Liver (tissue), 9 donors: ENCODE data around the gene KIF26B. TPM values are rescaled to one million over a fixed set of nuclear protein-coding genes. Genes with fewer than 3 reads are reported as not detected.

Experiments used
- DNase-seq: peaks from one replicate; pipeline ENCODE4 v3.0.0-alpha.2; 2017; ENCODE audit warnings: low spot score
- H3K27ac ChIP-seq, 2 donors: one replicate each; pipeline ENCODE4 v1.7.0; 2013; ENCODE audit warnings: inconsistent platforms in 2 of 2, low read length in 2 of 2, control low read depth in 1 of 2, low read depth in 1 of 2, mild to moderate bottlenecking in 1 of 2
- H3K27me3 ChIP-seq, 4 donors: one replicate each; pipeline versions ENCODE4 v1.6.1 to v1.7.0; 2013; ENCODE audit warnings: low read length in 3 of 4, inconsistent platforms in 1 of 4, mild to moderate bottlenecking in 1 of 4, moderate library complexity in 1 of 4; ENCODE audit not compliant: control insufficient read depth in 4 of 4, insufficient read depth in 4 of 4
- H3K36me3 ChIP-seq, 4 donors: one replicate each; pipeline versions ENCODE4 v1.6.1 to v1.7.0; 2013; ENCODE audit warnings: low read length in 3 of 4, mild to moderate bottlenecking in 3 of 4, low read depth in 1 of 4, moderate library complexity in 1 of 4; ENCODE audit not compliant: control insufficient read depth in 4 of 4, insufficient read depth in 3 of 4
- H3K4me1 ChIP-seq, 4 donors: one replicate each; pipeline versions ENCODE4 v1.6.1 to v1.7.0; 2013; ENCODE audit warnings: low read length in 3 of 4, mild to moderate bottlenecking in 3 of 4, moderate library complexity in 1 of 4; ENCODE audit not compliant: control insufficient read depth in 4 of 4, insufficient read depth in 4 of 4
- H3K4me3 ChIP-seq, 3 donors: one replicate each; pipeline versions ENCODE4 v1.6.1 to v1.7.0; 2013; ENCODE audit warnings: low read length in 3 of 3, control low read depth in 1 of 3, low read depth in 1 of 3, mild to moderate bottlenecking in 1 of 3
- H3K9ac ChIP-seq, 2 donors: one replicate each; pipeline ENCODE4 v1.7.0; 2013; ENCODE audit warnings: low read length in 2 of 2, mild to moderate bottlenecking in 2 of 2, moderate library complexity in 2 of 2, control low read depth in 1 of 2, low read depth in 1 of 2
- H3K9me3 ChIP-seq, 4 donors: one replicate each; pipeline versions ENCODE4 v1.6.1 to v1.7.0; 2013; ENCODE audit warnings: low read length in 3 of 4; ENCODE audit not compliant: control insufficient read depth in 4 of 4
- FOXA1 ChIP-seq: IDR thresholded peaks from 2 replicates; pipeline ENCODE4 v1.6.1; 2016; ENCODE audit warnings: antibody characterized with exemption
- FOXA2 ChIP-seq: IDR thresholded peaks from 2 replicates; pipeline ENCODE4 v1.6.1; 2016; ENCODE audit warnings: antibody characterized with exemption
- GABPA ChIP-seq, 2 donors: IDR thresholded peaks in 1 of 2; conservative IDR thresholded peaks in 1 of 2; 2 replicates each; pipeline ENCODE4 v1.6.1; 2016; ENCODE audit warnings: antibody characterized with exemption in 2 of 2, mild to moderate bottlenecking in 1 of 2, moderate library complexity in 1 of 2
- HNF4A ChIP-seq, 2 donors: conservative IDR thresholded peaks; 2 replicates each; pipeline ENCODE4 v1.6.1; 2016; ENCODE audit warnings: antibody characterized with exemption in 2 of 2, mild to moderate bottlenecking in 2 of 2
- HNF4G ChIP-seq: IDR thresholded peaks from 2 replicates; pipeline ENCODE4 v1.6.1; 2016; ENCODE audit warnings: antibody characterized with exemption
- JUND ChIP-seq, 2 donors: IDR thresholded peaks; 2 replicates each; pipeline ENCODE4 v1.6.1; 2016; ENCODE audit warnings: antibody characterized with exemption in 2 of 2
- NR2F2 ChIP-seq: IDR thresholded peaks from 2 replicates; pipeline ENCODE4 v1.6.1; 2016; ENCODE audit warnings: antibody characterized with exemption
- RAD21 ChIP-seq, 2 donors: IDR thresholded peaks; 2 replicates each; pipeline ENCODE4 v1.6.1; 2016; ENCODE audit warnings: antibody characterized with exemption in 2 of 2, mild to moderate bottlenecking in 2 of 2
- RXRA ChIP-seq, 2 donors: IDR thresholded peaks; 2 replicates each; pipeline ENCODE4 v1.6.1; 2017 to 2018; ENCODE audit warnings: antibody characterized with exemption in 2 of 2, mild to moderate bottlenecking in 1 of 2
- SP1 ChIP-seq: IDR thresholded peaks from 2 replicates; pipeline ENCODE4 v1.6.1; 2018; ENCODE audit warnings: antibody characterized with exemption, mild to moderate bottlenecking
- TAF1 ChIP-seq: conservative IDR thresholded peaks from 2 replicates; pipeline ENCODE4 v1.6.1; 2016; ENCODE audit warnings: antibody characterized with exemption, mild to moderate bottlenecking
- YY1 ChIP-seq: IDR thresholded peaks from 2 replicates; pipeline ENCODE4 v1.6.1; 2016; ENCODE audit warnings: antibody characterized with exemption, mild to moderate bottlenecking
- WGBS: extraction: QIAGEN DNeasy Blood & Tissue Kit; methylation state at CpG from one replicate; pipeline ENCODE4 v1.1.7; 2013; 5-methylcytosine and 5-hydroxymethylcytosine counted together
- polyA plus RNA-seq, 2 donors: library from polyadenylated mRNA; stranded (reverse) in 1 of 2; unstranded in 1 of 2; fragments of 200-250 nt in 1 of 2; fragments of >200 nt in 1 of 2; fragmentation: Nextera tagmentation in 1 of 2; extraction: Ambion mirVana in 1 of 2; gene quantifications; one replicate each; pipeline versions ENCODE4 v1.2.1 to v1.2.3, GENCODE V29; 2013 to 2015
- total RNA-seq, 2 donors: library from RNA; depleted of rRNA; stranded (reverse); fragments of >200 nt; gene quantifications; one replicate each; pipeline ENCODE4 v1.2.3, GENCODE V29; 2014
- TF ChIP-seq, protein P1 (sequence below): IDR thresholded peaks from 2 replicates; pipeline ENCODE4 v1.6.1; 2016; ENCODE audit warnings: antibody characterized with exemption, mild to moderate bottlenecking
- TF ChIP-seq, protein P2 (sequence below): IDR thresholded peaks from 2 replicates; pipeline ENCODE4 v1.6.1; 2016; ENCODE audit warnings: antibody characterized with exemption
- TF ChIP-seq, protein P3 (sequence below): IDR thresholded peaks from 2 replicates; pipeline ENCODE4 v1.6.1; 2016; ENCODE audit warnings: antibody characterized with exemption
- TF ChIP-seq, protein P4 (sequence below): IDR thresholded peaks from 2 replicates; pipeline ENCODE4 v1.6.1; 2016; ENCODE audit warnings: antibody characterized with exemption
- TF ChIP-seq, protein P5 (sequence below): fragments of 150-350 bp; IDR thresholded peaks from 2 replicates; pipeline ENCODE4 v1.5.1; 2017; ENCODE audit warnings: improper control_type of control experiment, low read depth, low read length; ENCODE audit not compliant: missing input control
- donor health status: healthy.
- donor health status: healthy.
- donor health status: healthy.
- donor health status: healthy.
- donor health status: healthy.

The KIF26B gene
- total RNA-seq, result 1 to 10 TPM in 1 of 2 donors, under 1 TPM in 1; 0.50 to 1.7 TPM
- under 1 TPM; 0.10 to 0.17 TPM for polyA plus RNA-seq

DNA sequence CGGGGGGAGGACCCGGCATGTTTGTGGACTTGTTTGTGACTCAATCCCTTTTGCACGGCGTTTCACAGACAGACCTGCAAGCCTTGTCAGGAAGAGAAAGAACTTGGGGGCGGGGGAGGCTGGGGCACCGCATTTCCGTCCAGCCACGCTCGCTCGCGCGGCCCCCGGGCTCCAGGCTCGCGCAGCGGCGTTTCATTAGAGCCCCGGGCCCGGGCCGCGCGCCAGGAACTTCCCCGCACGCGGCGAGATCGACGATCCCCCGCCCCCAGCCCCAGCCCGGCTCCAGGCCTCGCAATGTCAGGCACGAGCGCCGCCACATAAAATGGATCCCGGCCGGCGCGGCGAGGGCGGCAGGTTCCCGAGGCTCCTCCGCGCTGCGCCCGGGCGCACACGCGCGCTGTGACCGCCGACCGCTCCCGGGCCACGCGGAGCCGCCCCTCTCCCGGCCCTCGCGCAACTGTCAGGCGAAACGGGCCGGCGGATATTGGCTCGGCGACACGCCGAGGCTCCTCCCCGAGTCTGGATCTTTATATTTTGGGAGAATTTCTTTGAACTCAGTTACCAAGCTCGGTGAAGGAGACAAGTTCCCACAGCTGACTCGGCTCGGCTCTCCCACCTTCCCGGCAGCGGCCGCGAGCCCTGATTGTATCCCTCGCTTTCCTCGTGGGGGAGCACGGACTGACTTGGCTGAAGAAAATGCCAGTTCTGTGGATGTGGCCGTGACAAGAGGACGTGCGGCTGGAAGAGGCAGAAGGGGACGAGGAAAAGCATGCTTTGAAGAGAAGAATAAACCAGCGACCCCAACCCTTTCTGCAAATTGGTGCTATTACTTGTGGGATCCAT lies at the start of gene KIF26B:
TSS of gene KIF26B (plus strand) at position 557 of the 843 bp plus-strand sequence. CDS start 440 bp downstream, outside the sequence.
- peaks cover 0 to 7% (median 0%) of the 10 kb centered on the region in 4 donors for H3K27me3 ChIP-seq
- H3K27ac ChIP-seq, result no peak within 1 kb of the TSS
- H3K9me3 ChIP-seq, result peaks cover 0 to 3% (median 0%) of the 10 kb centered on the region in 4 donors
- peak within 1 kb of the TSS; percentile 53 to 72 (median 70) for H3K4me3 ChIP-seq
- TF ChIP-seq, protein P1, sequence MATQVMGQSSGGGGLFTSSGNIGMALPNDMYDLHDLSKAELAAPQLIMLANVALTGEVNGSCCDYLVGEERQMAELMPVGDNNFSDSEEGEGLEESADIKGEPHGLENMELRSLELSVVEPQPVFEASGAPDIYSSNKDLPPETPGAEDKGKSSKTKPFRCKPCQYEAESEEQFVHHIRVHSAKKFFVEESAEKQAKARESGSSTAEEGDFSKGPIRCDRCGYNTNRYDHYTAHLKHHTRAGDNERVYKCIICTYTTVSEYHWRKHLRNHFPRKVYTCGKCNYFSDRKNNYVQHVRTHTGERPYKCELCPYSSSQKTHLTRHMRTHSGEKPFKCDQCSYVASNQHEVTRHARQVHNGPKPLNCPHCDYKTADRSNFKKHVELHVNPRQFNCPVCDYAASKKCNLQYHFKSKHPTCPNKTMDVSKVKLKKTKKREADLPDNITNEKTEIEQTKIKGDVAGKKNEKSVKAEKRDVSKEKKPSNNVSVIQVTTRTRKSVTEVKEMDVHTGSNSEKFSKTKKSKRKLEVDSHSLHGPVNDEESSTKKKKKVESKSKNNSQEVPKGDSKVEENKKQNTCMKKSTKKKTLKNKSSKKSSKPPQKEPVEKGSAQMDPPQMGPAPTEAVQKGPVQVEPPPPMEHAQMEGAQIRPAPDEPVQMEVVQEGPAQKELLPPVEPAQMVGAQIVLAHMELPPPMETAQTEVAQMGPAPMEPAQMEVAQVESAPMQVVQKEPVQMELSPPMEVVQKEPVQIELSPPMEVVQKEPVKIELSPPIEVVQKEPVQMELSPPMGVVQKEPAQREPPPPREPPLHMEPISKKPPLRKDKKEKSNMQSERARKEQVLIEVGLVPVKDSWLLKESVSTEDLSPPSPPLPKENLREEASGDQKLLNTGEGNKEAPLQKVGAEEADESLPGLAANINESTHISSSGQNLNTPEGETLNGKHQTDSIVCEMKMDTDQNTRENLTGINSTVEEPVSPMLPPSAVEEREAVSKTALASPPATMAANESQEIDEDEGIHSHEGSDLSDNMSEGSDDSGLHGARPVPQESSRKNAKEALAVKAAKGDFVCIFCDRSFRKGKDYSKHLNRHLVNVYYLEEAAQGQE, result no peak
- TF ChIP-seq GABPA (IDR thresholded peaks at IDR 0.05 in 1 of 2, conservative IDR thresholded peaks at IDR 0.05 in 1 of 2), result no peak
- no peak for TF ChIP-seq HNF4G
- no peak for TF ChIP-seq YY1
- TF ChIP-seq, protein P2, sequence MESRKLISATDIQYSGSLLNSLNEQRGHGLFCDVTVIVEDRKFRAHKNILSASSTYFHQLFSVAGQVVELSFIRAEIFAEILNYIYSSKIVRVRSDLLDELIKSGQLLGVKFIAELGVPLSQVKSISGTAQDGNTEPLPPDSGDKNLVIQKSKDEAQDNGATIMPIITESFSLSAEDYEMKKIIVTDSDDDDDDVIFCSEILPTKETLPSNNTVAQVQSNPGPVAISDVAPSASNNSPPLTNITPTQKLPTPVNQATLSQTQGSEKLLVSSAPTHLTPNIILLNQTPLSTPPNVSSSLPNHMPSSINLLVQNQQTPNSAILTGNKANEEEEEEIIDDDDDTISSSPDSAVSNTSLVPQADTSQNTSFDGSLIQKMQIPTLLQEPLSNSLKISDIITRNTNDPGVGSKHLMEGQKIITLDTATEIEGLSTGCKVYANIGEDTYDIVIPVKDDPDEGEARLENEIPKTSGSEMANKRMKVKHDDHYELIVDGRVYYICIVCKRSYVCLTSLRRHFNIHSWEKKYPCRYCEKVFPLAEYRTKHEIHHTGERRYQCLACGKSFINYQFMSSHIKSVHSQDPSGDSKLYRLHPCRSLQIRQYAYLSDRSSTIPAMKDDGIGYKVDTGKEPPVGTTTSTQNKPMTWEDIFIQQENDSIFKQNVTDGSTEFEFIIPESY, result no peak
- TF ChIP-seq NR2F2, result no peak
- TF ChIP-seq, protein P3, sequence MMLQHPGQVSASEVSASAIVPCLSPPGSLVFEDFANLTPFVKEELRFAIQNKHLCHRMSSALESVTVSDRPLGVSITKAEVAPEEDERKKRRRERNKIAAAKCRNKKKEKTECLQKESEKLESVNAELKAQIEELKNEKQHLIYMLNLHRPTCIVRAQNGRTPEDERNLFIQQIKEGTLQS, result no peak
- no peak for TF ChIP-seq TAF1
- TF ChIP-seq, protein P4, sequence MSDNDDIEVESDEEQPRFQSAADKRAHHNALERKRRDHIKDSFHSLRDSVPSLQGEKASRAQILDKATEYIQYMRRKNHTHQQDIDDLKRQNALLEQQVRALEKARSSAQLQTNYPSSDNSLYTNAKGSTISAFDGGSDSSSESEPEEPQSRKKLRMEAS, result no peak
- TF ChIP-seq, protein P5, sequence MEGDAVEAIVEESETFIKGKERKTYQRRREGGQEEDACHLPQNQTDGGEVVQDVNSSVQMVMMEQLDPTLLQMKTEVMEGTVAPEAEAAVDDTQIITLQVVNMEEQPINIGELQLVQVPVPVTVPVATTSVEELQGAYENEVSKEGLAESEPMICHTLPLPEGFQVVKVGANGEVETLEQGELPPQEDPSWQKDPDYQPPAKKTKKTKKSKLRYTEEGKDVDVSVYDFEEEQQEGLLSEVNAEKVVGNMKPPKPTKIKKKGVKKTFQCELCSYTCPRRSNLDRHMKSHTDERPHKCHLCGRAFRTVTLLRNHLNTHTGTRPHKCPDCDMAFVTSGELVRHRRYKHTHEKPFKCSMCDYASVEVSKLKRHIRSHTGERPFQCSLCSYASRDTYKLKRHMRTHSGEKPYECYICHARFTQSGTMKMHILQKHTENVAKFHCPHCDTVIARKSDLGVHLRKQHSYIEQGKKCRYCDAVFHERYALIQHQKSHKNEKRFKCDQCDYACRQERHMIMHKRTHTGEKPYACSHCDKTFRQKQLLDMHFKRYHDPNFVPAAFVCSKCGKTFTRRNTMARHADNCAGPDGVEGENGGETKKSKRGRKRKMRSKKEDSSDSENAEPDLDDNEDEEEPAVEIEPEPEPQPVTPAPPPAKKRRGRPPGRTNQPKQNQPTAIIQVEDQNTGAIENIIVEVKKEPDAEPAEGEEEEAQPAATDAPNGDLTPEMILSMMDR, result no peak
- TF ChIP-seq RAD21 (IDR thresholded peaks at IDR 0.05), result no peak
- TF ChIP-seq JUND (IDR thresholded peaks at IDR 0.05), result no peak
- no peak for DNase-seq
- under 1% methylated on average over 83 of the region's 83 CpGs for WGBS
- H3K36me3 ChIP-seq, result no peaks in the 10 kb centered on the region
- H3K4me1 ChIP-seq, result peaks cover 23 to 40% (median 33%) of the 10 kb centered on the region in 4 donors
- peak within 1 kb of the TSS in 1 of 2 donors; percentile 28 for H3K9ac ChIP-seq

DNA sequence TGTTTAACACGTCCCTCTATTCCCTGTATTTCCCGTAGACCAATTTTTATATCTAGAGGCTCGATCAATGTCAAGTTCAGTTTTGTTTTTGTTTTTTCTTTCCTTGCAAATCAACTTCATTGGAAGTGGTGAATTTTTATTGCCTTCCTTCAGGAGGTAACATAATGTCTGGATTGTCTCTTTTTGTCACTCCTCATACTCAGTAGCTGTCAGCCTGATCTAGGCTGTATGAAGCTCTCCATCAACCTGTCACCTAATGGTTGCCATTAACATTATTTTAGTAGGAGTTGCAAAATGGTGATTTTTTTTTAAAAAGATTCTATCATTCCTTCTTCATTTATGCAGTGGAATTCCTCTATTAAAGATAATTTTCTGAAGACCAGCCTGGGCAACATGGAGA lies 49.7 kb upstream of the KIF26B start:
- Histone ChIP-seq H3K4me1 (no peaks in the 10 kb centered on the region), H3K27ac (no peak overlapping the region), H3K27me3 (no peaks in the 10 kb centered on the region), H3K9ac (no peak overlapping the region), H3K9me3 (no peaks in the 10 kb centered on the region), H3K4me3 (no peak overlapping the region), H3K36me3 (no peaks in the 10 kb centered on the region)
- WGBS, result 98% methylated on average over 3 of the region's 3 CpGs
- no peak for DNase-seq
- no peak for TF ChIP-seq RXRA (IDR thresholded peaks at IDR 0.05)
- no peak for TF ChIP-seq HNF4G
- no peak for TF ChIP-seq NR2F2
- TF ChIP-seq, protein P3, result no peak
- TF ChIP-seq GABPA (IDR thresholded peaks at IDR 0.05 in 1 of 2, conservative IDR thresholded peaks at IDR 0.05 in 1 of 2), result no peak
- TF ChIP-seq SP1, result no peak
- no peak for TF ChIP-seq FOXA2
- TF ChIP-seq, protein P1, result no peak
- TF ChIP-seq FOXA1, result no peak
- TF ChIP-seq HNF4A (conservative IDR thresholded peaks at IDR 0.05), result no peak
- TF ChIP-seq TAF1, result no peak
- no peak for TF ChIP-seq RAD21 (IDR thresholded peaks at IDR 0.05)
- TF ChIP-seq YY1, result no peak
- no peak for TF ChIP-seq JUND (IDR thresholded peaks at IDR 0.05)
- TF ChIP-seq, protein P4, result no peak
